CD4-positive, alpha-beta T cell treated with Interleukin-1 beta for 1 hour (primary cell): ENCODE data around the gene TRAK2.
"Not testable (repeated sequence)": the region's sequence is repeated elsewhere in the genome, so short reads cannot be mapped to it uniquely, and the experiment has no call there.

Experiments
- DNase-seq, 2 donors: peaks; one replicate each; pipeline ENCODE4 v3.0.0-alpha.2; 2020 to 2022

Gene TRAK2

GRCh38 chr2:201414099-201415023 lies 36.9 kb downstream of the TRAK2 start:
- peak; percentile 5 to 38 for DNase-seq

DNA sequence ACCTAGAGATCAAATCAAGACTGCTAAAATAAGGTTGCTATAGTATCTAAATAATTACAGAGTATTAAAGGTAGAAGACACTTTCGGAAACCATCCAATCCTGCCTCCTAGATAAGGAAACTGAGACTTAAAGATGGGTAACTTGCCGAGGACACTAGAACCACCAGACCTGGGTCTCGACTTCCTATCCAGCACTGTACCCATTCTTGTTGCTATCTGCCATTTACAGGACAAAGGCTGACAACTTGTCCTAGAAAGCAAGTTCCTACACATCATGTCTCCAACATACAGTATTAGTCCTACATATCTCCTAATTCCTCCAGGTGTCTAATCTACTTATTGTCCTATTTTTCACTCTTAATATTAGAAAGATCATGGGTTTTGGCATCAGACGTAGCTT lies 37.7 kb downstream of the TRAK2 start:
- DNase-seq, result no peak

GRCh38 chr2:201413143-201413542 lies 38.1 kb downstream of the TRAK2 start:
- no peak for DNase-seq

DNA sequence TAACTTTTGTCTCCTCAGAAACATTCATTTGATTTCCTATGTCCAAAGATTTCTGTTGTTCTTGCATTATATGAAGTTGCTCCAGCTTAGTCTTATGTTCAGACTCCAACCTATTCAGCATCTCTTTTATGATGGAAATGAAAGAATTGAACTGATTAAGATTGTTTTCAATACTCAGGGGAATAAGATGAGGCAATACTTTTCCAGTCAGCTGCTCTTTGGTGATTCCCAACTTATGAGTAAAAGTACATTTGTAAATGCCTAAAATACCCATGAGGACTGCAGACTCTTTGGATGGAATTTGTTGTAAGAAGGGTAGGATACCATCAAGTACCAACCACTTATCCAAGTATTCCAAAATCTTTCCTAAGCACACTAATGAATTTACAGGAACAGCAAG lies 39.8 kb downstream of the TRAK2 start:
- no peak for DNase-seq

DNA sequence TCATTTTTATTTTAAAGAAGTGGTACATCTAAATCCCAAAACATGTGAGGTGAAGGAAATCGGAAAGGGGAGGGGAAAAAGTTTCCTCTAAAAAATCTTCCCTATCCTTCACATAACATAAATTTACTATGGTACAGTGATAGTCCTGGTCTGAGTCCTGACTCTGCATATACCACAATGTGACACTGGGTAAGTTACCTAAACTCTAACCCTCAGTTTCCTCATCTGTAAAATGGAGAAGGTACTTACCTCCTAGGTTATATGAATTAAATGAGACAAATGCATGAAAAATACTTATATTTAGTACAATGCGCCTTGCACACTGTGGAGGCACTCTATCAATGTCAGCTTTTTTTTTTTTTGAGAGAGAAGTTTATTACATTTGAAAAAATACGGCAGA lies 42.3 kb downstream of the TRAK2 start:
- no peak for DNase-seq

GRCh38 chr2:201407265-201407664 lies 44.0 kb downstream of the TRAK2 start:
- no peak for DNase-seq

DNA sequence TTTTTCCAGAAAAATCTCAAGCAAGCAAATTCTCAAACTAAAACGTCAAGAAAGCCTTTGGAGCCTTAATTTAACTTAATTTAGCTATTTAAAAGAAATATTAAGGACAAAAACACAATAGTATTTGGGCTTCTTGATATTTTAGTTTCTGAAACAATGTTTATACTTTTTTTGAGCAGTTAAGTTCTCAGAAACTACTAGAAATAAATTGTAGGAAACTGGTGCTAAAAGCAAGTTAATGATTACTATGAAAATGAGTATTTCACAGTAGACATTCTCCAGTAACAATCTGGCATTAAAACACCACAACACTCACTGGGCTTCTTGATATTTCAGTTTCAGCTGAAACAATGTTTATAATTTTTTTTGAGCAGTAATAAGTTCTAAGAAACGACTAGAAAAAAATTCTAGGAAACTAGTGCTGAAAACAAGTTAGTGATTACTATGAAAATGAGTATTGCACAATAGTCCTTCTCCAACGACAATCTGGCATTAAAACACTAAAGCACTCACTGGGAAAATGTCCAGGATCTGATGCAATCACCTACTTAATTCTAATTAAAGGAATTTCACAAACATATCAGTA lies 45.1 kb downstream of the TRAK2 start:
- no peak for DNase-seq

DNA sequence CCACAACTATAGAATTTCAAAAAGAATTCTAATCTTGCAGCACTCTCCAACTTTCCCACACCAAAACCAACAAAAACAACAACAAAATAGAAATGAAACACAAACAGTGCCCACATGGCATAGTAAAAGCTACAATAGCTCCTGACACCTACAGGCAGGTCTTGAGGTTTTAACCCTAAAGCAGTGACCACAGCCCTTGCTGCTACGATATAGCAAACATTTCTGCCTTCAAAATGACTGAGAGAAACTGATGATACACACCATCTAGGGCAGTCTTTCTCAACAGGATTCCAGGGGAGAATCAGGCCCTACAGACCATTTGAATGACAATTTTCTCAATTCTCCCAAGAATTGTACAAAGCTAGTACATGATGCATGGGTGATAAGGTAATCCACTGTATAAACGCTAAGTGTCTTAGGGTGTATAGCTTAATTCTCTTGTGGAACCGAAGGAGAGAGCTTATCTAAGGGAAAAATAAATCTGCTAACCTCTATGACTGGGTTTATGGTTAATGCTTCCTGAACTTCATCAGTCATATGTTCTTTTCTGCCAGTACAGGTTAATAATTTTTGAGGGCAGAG lies 46.5 kb downstream of the TRAK2 start:
- no peak for DNase-seq

DNA sequence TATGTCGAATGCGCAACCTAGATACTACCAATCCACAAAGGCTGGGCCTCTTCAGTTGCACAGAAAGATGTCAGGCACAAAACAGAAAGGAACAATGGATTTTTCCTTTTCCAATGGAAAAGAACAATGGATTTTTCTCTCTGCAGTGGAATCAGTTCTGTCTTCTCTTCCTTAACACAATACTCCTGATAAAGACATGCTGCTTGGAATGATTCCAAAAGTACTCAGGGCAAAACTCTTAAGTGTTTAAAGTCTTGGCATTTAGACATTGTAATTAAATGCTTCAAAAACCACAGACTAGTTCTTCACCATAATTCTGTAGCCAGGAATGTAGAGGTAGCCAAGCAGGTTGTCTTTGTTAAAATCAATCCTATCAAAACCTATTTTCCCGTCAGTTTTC lies 47.4 kb downstream of the TRAK2 start:
- DNase-seq, result no peak

DNA sequence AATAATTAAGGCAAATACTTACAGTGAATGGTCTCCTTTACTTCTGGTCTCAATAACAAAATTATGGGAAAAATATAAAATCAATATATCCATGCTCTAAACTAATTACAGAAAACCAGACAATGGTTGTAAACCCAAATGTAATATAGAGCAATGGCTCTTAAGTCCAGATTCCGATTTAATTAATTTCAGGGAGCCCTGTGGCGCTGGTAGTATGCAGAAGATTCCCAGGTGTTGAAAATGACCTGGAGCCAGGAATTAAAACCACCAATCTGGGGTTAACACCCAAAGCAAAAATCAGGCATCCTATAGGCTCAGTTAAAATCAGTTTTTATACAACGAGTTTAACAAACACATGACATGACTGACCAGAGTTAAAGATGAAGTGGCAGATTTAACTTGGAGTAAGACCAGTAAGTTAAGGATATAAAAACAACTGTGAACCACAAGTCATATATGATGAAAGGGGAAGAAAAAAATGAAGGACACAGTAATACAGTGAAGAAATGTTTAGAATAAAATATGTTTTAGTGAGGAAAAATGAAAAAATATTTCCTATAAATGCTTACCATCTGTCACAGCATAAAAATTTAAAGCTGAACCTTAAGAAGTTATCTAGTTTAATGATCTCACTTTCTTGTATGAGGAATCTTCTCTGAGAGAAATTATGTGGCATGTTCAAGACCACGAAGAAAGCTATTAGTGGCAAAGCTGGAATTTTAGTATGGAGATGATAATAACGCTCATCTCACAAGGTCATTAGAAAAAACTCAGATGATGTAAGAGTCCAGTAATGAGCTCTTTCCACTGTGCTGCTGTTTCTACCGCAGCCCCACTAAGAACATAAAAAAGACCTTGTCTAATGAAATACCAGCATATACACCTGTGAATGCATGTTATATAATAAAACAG lies 48.4 kb downstream of the TRAK2 start:
- DNase-seq, result no peak

DNA sequence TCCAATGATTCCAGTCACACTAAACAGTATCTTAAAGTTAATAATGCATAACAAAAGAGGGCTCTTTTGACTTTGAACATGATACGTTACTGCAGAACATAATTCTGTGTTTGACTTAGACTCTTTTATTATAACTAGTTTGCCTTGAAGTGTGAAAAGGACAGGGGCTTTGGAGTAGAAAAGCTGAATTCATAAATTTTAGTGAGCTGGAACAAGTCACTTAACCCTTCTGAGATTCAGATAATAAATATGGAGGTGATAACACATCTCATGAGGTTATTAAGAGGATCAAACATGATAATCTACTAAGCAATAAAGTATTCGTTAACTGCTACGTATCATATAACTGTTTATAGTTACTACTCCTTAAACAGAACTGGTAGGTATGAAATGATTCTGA lies 49.4 kb downstream of the TRAK2 start:
- DNase-seq, result no peak

GRCh38 chr2:201396595-201396994 lies 54.7 kb downstream of the TRAK2 start:
- no peak for DNase-seq

GRCh38 chr2:201383136-201383535 lies 68.1 kb downstream of the TRAK2 start:
- no peak for DNase-seq

DNA sequence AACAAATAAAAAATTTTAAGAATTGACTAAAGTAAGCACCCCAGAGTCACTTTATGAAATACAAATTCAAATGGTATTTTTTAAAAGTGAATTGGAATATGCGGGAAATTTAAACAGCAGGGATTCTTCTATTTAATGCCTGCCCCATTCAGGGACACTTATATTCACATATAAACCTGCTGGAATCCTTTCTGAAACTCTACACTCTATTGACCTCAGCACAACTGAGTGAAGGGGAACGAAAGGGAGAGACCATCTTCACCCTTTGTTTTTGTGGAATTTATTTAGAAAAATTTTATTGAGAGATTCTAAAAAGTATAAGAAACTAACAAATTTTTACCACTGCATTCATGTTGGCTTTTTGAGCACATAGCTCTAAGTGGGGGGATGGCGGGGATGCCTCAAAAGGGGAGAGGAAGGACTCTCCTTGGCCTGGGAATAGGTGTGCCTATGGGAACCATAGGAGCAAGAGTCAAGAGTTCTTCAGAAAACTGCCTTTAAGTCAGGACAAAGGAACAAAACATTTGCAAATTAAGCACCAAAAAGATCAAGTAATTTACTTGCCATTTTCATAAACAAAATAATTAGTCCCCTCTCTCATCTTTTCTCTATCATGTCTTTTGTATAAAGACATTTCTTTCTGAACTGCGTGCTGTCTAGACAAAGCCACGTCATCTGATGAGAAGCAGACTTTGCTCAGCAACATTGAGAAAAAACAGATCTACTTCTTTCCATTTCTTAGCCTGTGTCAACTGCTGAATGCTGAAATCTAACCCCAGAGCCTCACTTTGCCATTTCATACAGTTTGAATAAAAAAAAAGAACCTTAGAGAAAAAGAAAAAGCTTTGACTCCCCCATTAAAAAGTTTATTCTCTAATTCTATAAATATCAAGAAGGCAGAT lies 72.5 kb downstream of the TRAK2 start:
- DNase-seq, result no peak

GRCh38 chr2:201377218-201377617 lies 74.0 kb downstream of the TRAK2 start:
- no peak for DNase-seq

- no peak for DNase-seq
These were observed 81.5 kb downstream of the TRAK2 start for GRCh38 chr2:201369775-201370174.

DNA sequence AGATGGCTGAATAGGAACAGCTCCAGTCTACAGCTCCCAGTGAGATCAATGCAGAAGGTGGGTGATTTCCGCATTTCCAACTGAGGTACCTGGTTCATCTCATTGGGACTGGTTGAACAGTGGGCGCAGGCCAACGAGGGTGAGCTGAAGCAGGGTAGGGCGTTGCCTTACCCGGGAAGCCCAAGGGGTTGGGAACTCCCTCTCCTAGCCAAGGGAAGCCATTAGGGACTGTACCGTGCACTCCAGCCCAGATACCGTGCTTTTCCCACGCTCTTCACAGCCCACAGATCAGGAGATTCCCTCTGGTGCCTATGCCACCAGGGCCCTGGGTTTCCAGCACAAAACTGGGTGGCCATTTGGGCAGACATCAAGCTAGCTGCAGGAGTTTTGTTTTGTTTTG lies 81.9 kb downstream of the TRAK2 start:
- not testable (repeated sequence) for DNase-seq

DNA sequence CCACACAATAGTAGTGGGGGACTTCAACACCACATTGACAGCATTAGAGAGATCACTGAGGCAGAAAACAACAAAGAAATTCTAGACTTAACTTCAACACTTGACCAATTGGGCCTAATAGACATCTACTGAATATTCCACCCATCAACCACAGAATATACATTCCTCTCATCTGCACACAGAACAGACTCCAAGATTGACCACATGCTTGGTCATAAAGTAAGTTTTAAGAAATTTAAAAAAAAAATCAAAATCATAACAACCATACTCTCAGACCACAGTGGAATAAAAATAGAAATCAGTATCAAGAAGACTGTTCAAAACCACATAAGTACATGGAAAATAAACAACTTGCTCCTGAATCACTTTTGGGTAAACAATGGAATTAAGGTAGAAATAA lies 85.1 kb downstream of the TRAK2 start:
- DNase-seq, result no peak

GRCh38 chr2:201363857-201364560 lies 87.2 kb downstream of the TRAK2 start:
- peak; percentile 44 to 71 for DNase-seq

DNA sequence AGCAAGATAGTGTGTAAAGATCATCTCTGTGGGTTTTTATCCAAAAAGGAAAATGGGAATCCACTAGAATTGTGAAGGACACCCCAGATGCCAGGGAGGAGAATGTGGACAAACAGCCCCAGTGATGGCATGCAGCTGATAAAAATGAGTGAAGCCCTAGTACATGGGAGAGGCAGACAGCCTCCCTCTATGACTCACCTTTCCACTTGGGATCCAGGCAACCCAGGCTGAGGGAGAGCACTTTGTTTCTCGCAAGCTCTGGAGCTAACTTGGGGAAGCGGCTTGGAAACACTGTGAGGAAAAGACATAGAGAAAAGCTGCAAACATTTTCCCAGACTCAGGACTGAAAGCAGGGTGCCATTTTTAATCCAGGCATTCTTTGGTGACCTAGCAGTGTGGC lies 88.9 kb downstream of the TRAK2 start:
- DNase-seq, result no peak

- no peak for DNase-seq
These were observed 90.1 kb downstream of the TRAK2 start for GRCh38 chr2:201361078-201361733.
